Activated B cell treated with CpG ODN at 0.5 μM for 24 hours (primary cell): Measurements from ENCODE around the gene LAPTM4A. TPM values are rescaled to one million over a fixed set of nuclear protein-coding genes. Genes with fewer than 3 reads are reported as not detected.
"Not testable (repeated sequence)": the region's sequence is repeated elsewhere in the genome, so short reads cannot be mapped to it uniquely, and the experiment has no call there.

Experiments
- ATAC-seq: fragments of 200-7000 bp; cut with Tn5 transposase; one replicate; pipeline ENCODE4 v1.10.0; 2021; ENCODE audit warnings: low read depth, mild to moderate bottlenecking, moderate library complexity
- CTCF ChIA-PET: fragments of 350-600 bp; sonication (Branson Sonifier 250); formaldehyde crosslinking; loops from one replicate; lab custom pipeline; 2021; ENCODE audit warnings: antibody characterized with exemption; lab: Charles Lee
- POLR2A ChIA-PET: fragments of 350-600 bp; sonication (Branson Sonifier 250); formaldehyde crosslinking; loops from one replicate; lab custom pipeline; 2021; ENCODE audit warnings: antibody characterized with exemption; lab: Charles Lee
- DNase-seq: peaks from one replicate; pipeline ENCODE4 v3.0.0; 2022
- H3K27ac Mint-ChIP-seq: one replicate; pipeline ENCODE4 v1.8.0; 2020; ENCODE audit warnings: mixed read lengths
- H3K27me3 Mint-ChIP-seq: one replicate; pipeline ENCODE4 v1.8.0; 2021; ENCODE audit warnings: mixed read lengths
- H3K36me3 Mint-ChIP-seq: one replicate; pipeline ENCODE4 v1.8.0; 2021; ENCODE audit warnings: low read depth, mixed read lengths
- H3K4me1 Mint-ChIP-seq: one replicate; pipeline ENCODE4 v1.8.0; 2021; ENCODE audit warnings: mixed read lengths
- H3K4me3 Mint-ChIP-seq: one replicate; pipeline ENCODE4 v1.8.0; 2020; ENCODE audit warnings: mild to moderate bottlenecking, mixed read lengths
- H3K9me3 Mint-ChIP-seq: one replicate; pipeline ENCODE4 v1.8.0; 2020; ENCODE audit warnings: mixed read lengths
- intact Hi-C: fragments of 100-400 bp; cut with micrococcal nuclease; formaldehyde crosslinking; loops from one replicate; pipeline ENCODE4 v1.15.1; 2024
- total RNA-seq: library from RNA; stranded (reverse); gene quantifications from 2 replicates; pipeline ENCODE4 v1.2.3, GENCODE V29; 2022
- TF ChIP-seq, protein P1 (sequence below): fragments of 200-600 bp; IDR thresholded peaks from one replicate; pipeline ENCODE4 v1.8.0; 2022; ENCODE audit warnings: antibody characterized with exemption, mild to moderate bottlenecking

The LAPTM4A gene
- total RNA-seq, 1 donor from 2014 or later: 47.2 TPM

DNA sequence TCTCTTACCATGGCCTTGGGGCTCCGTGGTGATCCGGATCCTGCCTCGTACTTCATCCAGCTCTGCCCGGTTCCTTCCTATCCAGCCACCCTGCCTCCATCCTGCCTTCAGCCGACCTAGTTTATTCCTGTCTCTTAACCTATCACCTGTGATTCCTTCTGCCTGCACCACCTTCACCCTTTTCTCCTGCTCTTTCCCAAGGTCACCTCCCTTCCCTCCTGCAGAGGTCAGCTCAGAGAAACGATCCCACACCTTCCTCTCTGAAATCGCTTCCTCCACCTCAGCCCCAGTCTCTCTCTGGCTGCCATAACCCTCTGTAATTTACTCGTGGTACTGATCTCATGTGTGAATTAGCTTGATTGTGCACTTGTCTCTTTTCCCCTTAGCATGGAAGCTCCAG lies 23.5 kb upstream of the LAPTM4A start:
- ChIA-PET CTCF (no interaction called here), POLR2A (interaction anchor here (0.8 kb wide), 1 partner anchor 23 kb away, joined by 3 read pairs; no protein-coding TSS in a partner anchor)
- ATAC-seq (no peak), DNase-seq (no peak)
- peaks cover 12% of the 10 kb centered on the region for H3K27me3 Mint-ChIP-seq
- TF ChIP-seq, protein P1, sequence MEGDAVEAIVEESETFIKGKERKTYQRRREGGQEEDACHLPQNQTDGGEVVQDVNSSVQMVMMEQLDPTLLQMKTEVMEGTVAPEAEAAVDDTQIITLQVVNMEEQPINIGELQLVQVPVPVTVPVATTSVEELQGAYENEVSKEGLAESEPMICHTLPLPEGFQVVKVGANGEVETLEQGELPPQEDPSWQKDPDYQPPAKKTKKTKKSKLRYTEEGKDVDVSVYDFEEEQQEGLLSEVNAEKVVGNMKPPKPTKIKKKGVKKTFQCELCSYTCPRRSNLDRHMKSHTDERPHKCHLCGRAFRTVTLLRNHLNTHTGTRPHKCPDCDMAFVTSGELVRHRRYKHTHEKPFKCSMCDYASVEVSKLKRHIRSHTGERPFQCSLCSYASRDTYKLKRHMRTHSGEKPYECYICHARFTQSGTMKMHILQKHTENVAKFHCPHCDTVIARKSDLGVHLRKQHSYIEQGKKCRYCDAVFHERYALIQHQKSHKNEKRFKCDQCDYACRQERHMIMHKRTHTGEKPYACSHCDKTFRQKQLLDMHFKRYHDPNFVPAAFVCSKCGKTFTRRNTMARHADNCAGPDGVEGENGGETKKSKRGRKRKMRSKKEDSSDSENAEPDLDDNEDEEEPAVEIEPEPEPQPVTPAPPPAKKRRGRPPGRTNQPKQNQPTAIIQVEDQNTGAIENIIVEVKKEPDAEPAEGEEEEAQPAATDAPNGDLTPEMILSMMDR: no peak
- no peaks in the 10 kb centered on the region for H3K36me3 Mint-ChIP-seq
- H3K9me3 Mint-ChIP-seq: no peaks in the 10 kb centered on the region
- intact Hi-C loops: no loop called here
- H3K4me1 Mint-ChIP-seq: peaks cover 4% of the 10 kb centered on the region
- no peak overlapping the region for H3K27ac Mint-ChIP-seq
- H3K4me3 Mint-ChIP-seq: no peak overlapping the region

DNA sequence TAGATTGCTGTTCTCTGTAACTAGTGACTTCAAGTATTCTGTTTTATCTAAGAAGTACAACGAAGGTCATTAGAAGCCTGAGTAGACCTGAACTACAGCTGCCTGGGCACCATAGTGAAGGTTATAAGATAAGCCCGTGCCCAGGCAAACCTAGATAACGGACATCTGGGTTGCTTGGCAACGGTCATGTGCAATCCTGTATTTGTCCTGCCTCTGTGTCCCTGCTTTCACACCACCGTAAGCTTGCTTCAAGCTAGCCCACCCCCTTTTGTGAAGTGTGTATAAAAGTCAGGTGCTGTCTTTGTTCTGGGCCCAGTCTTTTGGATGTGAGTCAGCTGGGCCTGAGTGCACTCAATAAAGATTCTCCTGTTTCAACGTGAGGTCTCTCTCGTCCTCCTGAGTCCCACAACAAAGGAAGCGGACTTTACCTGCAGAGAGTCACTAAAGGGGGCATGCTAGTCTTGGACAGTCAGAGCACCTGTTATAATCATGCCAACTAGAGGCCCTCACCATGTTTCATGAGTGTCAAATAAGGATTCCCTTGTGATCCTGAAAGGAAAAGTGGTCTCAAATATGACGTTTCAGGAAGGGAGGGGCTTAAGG lies 22.7 kb upstream of the LAPTM4A start:
- H3K27ac Mint-ChIP-seq, DNase-seq, ATAC-seq, H3K36me3 Mint-ChIP-seq, CTCF ChIA-PET, intact Hi-C loops, H3K9me3 Mint-ChIP-seq, H3K4me1 Mint-ChIP-seq, H3K4me3 Mint-ChIP-seq: not testable (repeated sequence)
- POLR2A ChIA-PET: interaction anchor here (0.8 kb wide), 1 partner anchor 22 kb away, joined by 3 read pairs; no protein-coding TSS in a partner anchor
- peaks cover 12% of the 10 kb centered on the region for H3K27me3 Mint-ChIP-seq

DNA sequence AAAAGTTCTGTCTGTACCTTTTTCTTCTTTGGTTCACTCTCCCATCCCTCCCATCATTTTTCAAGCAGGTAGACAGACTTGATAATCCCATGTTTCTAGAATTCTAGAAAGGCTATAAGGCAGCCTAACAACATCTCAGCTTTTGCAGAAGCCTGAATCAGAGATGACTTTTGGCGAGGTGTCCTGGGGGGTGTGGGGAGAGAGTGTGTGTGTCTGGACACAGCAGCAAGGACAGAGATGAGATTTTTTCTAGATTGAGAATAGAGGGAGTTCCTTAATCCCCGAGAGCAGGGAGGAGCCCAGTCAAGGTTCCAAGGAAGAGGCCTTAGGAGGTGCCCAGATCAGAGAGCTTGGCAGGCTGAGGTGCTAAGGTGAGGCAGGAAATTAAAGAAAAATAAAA lies 22.0 kb upstream of the LAPTM4A start:
- Mint-ChIP-seq H3K4me1 (peaks cover 4% of the 10 kb centered on the region), H3K27ac (no peak overlapping the region), H3K9me3 (no peaks in the 10 kb centered on the region), H3K36me3 (no peaks in the 10 kb centered on the region), H3K27me3 (peaks cover 12% of the 10 kb centered on the region), H3K4me3 (no peak overlapping the region)
- TF ChIP-seq, protein P1: no peak
- ChIA-PET CTCF (no interaction called here), POLR2A (no interaction called here)
- ATAC-seq (no peak), DNase-seq (no peak)
- intact Hi-C loops: no loop called here

DNA sequence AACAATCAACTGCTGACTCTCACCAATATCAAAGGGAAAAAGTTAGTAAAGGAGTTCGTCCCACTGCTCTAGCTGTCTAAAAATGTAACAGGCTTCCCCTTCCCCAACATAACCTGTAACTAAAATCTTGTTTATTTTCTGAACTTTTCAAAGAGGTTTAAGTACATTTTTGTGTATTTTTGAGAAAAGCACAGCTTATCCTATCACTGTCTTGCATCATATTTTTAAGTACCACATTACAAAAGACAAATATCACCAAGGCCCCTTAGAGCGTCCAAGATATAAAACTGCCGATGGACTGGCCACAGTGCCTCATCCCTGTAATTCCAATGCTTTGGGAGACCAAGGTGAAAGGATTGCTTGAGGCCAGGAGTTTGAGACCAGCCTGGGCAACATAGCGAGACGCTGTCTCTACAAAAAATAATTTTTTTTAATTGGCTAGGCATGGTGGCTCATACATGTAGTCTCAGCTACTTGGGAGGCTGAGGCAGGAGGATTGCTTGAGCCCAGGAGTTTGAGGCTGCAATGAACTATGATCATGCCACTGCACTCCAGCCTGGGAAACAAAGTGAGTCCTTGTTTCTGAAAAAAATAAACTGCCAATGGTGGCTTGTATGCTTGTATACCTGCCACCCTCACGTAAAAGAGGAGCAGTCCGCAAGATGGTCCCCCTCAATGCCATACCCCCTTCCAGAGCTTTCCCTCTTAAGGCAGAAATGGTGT lies 21.2 kb upstream of the LAPTM4A start:
- no peaks in the 10 kb centered on the region for H3K36me3 Mint-ChIP-seq
- DNase-seq (no peak), ATAC-seq (no peak)
- no peak overlapping the region for H3K27ac Mint-ChIP-seq
- TF ChIP-seq, protein P1: no peak
- H3K9me3 Mint-ChIP-seq: no peaks in the 10 kb centered on the region
- H3K4me3 Mint-ChIP-seq: no peak overlapping the region
- ChIA-PET POLR2A (no interaction called here), CTCF (no interaction called here)
- H3K4me1 Mint-ChIP-seq: peaks cover 3% of the 10 kb centered on the region
- H3K27me3 Mint-ChIP-seq: peaks cover 12% of the 10 kb centered on the region
- intact Hi-C loops: no loop called here

DNA sequence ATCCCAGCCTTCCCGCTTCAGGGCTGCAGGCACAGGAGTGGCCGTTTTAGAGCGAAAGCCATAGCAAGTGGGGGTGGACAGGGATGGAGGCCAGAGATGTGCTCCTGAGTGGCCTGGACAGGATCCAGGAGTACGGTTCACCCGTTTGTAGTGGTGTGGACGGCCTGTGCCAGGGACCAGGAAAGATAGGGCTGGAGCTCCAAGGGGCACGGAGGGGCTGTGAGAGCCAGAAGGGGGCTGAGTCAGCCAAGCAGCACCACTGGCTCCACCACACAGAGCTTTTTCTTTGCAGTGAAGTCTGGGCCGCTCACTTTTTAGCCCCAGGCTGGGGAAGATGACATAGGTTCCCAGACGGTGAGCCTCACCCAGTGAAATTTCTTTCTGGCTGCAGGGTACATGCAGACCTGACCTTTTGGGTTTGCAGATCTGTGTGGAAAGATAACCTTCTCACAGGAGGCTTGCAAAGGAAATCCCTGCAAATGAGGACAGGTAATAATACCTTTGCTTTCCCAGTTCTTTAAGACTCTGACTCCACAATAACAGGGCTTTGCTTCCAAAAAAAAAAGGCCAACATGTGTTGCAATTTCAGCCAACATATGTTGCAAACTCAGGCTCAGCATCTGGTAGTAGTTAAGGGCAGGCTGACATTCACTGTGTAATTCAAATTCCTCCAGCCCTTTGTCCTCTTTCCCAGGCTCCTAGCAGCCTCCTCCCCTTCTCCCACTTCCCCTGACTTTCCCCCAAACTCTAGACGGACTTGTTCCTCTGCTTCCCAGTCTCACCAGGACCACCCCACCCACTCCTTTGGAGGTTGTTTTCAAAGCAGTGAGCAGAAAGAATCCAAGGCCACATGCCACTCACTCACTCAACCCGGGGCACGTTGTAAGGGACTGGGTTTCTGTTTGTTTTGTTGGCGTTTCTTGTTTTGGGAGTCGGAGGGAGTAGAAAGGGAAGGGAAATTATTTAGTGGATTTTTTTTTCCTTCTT lies 20.3 kb upstream of the LAPTM4A start:
- CTCF ChIA-PET: no interaction called here
- no peak overlapping the region for H3K27ac Mint-ChIP-seq
- no peak for ATAC-seq
- H3K27me3 Mint-ChIP-seq: peaks cover 12% of the 10 kb centered on the region
- DNase-seq: no peak
- no peaks in the 10 kb centered on the region for H3K4me1 Mint-ChIP-seq
- TF ChIP-seq, protein P1: no peak
- no peaks in the 10 kb centered on the region for H3K36me3 Mint-ChIP-seq
- no peak overlapping the region for H3K4me3 Mint-ChIP-seq
- intact Hi-C loops: no loop called here
- POLR2A ChIA-PET: no interaction called here
- H3K9me3 Mint-ChIP-seq: no peaks in the 10 kb centered on the region
